Measurements from ENCODE around the gene MED19. TPM values are rescaled to one million over a fixed set of nuclear protein-coding genes. Genes with fewer than 3 reads are reported as not detected.
"Not testable (repeated sequence)": the region's sequence is repeated elsewhere in the genome, so short reads cannot be mapped to it uniquely, and the experiment has no call there.

Gene MED19
- total RNA-seq, 2 donors from 2014 or later: 14.8 to 39.4 TPM

- no peak for DNase-seq (ENCODE audit: low spot score)
- Histone ChIP-seq H3K36me3 (no peaks in the 10 kb centered on the region), H3K27ac (no peak overlapping the region), H3K27me3 (replicated peaks; ENCODE audit: insufficient read depth) (no peaks in the 10 kb centered on the region), H3K4me3 (no peak overlapping the region), H3K4me1 (replicated peaks) (peaks cover 2% of the 10 kb centered on the region), H3K9me3 (no peaks in the 10 kb centered on the region)
- TF ChIP-seq POLR2A (IDR thresholded peaks at IDR 0.05): no peak
- TF ChIP-seq POLR2AphosphoS5 (IDR thresholded peaks at IDR 0.05): no peak
- TF ChIP-seq, protein P1, sequence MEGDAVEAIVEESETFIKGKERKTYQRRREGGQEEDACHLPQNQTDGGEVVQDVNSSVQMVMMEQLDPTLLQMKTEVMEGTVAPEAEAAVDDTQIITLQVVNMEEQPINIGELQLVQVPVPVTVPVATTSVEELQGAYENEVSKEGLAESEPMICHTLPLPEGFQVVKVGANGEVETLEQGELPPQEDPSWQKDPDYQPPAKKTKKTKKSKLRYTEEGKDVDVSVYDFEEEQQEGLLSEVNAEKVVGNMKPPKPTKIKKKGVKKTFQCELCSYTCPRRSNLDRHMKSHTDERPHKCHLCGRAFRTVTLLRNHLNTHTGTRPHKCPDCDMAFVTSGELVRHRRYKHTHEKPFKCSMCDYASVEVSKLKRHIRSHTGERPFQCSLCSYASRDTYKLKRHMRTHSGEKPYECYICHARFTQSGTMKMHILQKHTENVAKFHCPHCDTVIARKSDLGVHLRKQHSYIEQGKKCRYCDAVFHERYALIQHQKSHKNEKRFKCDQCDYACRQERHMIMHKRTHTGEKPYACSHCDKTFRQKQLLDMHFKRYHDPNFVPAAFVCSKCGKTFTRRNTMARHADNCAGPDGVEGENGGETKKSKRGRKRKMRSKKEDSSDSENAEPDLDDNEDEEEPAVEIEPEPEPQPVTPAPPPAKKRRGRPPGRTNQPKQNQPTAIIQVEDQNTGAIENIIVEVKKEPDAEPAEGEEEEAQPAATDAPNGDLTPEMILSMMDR (IDR thresholded peaks at IDR 0.05): no peak
- 92% methylated on average over 5 of the region's 5 CpGs for WGBS
- intact Hi-C loops (cut with DNase I): loop anchor here (5.0 kb wide), 1 partner anchor 43 kb away; the partner anchor contains the start of gene ZDHHC5
Observed at GRCh38 chr11:57709802-57710367, 2.1 kb downstream of the MED19 start.

DNA sequence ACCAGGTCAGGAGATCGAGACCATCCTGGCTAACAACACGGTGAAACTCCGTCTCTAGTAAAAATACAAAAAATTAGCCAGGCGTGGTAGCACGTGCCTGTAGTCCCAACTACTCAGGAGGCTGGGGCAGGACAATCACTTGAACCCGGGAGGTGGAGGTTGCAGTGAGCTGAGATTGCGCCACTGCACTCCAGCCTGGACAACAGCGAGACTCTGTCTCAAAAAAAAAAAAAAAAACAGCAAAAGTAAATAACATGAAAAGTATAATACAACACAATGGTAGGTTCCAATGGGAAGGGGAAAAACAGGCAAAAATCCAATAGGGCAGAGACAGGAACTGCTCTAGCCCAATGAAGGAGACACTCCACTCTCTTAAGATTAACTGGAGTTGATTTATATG, 6.6 kb downstream of the MED19 start:
- H3K27me3 ChIP-seq (replicated peaks; ENCODE audit: insufficient read depth); DNase-seq (ENCODE audit: low spot score); H3K27ac ChIP-seq; H3K4me3 ChIP-seq; H3K9me3 ChIP-seq; H3K36me3 ChIP-seq; H3K4me1 ChIP-seq (replicated peaks); intact Hi-C loops (cut with DNase I): not testable (repeated sequence)
- 91% methylated on average over 8 of the region's 8 CpGs for WGBS

GRCh38 chr11:57704932-57705331, 7.1 kb downstream of the MED19 start:
- TF ChIP-seq, protein P1 (IDR thresholded peaks at IDR 0.05): no peak
- TF ChIP-seq POLR2AphosphoS5 (IDR thresholded peaks at IDR 0.05) (no peak), POLR2A (IDR thresholded peaks at IDR 0.05) (no peak)
- H3K4me1 ChIP-seq (replicated peaks): no peaks in the 10 kb centered on the region
- no peaks in the 10 kb centered on the region for H3K27me3 ChIP-seq (replicated peaks; ENCODE audit: insufficient read depth)
- 90% methylated on average over 6 of the region's 6 CpGs for WGBS
- DNase-seq (ENCODE audit: low spot score): no peak
- peaks cover 2% of the 10 kb centered on the region in 2 donors for H3K36me3 ChIP-seq
- no peak overlapping the region for H3K27ac ChIP-seq
- H3K4me3 ChIP-seq: no peak overlapping the region
- H3K9me3 ChIP-seq: no peaks in the 10 kb centered on the region
- intact Hi-C loops (cut with DNase I): no loop called here

DNA sequence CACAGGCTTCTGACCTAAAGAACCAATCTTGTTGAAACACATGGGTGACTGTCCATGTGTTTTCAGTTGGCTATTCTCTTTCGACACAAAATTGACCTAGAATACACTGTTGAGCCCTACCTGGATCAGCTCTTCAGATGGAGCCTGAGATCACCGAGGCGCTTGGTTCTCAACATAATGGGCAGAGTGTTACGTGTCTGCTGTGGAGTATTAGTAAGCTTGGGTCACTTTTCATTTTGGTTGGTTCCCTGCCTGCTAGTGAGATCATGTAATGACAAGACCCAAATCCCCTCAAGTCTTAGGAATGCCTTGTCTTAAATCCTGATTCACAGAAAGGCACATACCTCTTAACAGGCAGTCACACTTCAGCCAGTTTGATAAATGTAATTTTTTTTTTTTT, 8.7 kb downstream of the MED19 start:
- Histone ChIP-seq H3K27ac (no peak overlapping the region), H3K27me3 (replicated peaks; ENCODE audit: insufficient read depth) (no peaks in the 10 kb centered on the region), H3K36me3 (peaks cover 5 to 18% of the 10 kb centered on the region in 2 donors), H3K4me1 (replicated peaks) (no peaks in the 10 kb centered on the region), H3K9me3 (no peaks in the 10 kb centered on the region), H3K4me3 (no peak overlapping the region)
- TF ChIP-seq POLR2AphosphoS5 (IDR thresholded peaks at IDR 0.05) (no peak), POLR2A (IDR thresholded peaks at IDR 0.05) (no peak)
- intact Hi-C loops (cut with DNase I): no loop called here
- no peak for DNase-seq (ENCODE audit: low spot score)
- 95% methylated on average over 4 of the region's 4 CpGs for WGBS

DNA sequence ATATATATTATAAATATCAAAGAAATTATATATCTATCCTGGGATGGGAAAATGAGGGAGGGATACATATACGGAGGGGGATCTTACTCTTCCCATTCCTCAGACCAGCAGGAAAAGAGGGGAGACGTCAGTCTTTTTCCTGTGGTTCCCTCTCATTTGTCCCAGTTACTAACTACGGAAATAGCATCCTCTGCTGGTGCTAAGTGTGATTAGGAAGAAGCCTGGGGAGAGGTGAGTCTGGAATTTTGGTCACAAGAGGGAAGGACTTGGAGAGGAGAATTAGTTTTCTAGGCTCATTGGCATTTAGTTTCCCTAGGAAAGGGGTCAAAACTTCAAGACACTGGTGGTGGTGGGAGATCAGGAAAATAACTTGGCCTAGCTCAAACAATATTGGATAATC, 11.6 kb downstream of the MED19 start:
- no peak overlapping the region for H3K27ac ChIP-seq
- 67% methylated on average over 3 of the region's 3 CpGs for WGBS

More for the DNA sequence above, 11.6 kb downstream of the MED19 start:
- intact Hi-C loops (cut with DNase I): no loop called here
- H3K27me3 ChIP-seq (replicated peaks; ENCODE audit: insufficient read depth): no peaks in the 10 kb centered on the region
- peaks cover 12 to 35% of the 10 kb centered on the region in 2 donors for H3K36me3 ChIP-seq
- no peaks in the 10 kb centered on the region for H3K9me3 ChIP-seq
- TF ChIP-seq POLR2AphosphoS5 (IDR thresholded peaks at IDR 0.05) (no peak), POLR2A (IDR thresholded peaks at IDR 0.05) (no peak)
- TF ChIP-seq, protein P1 (IDR thresholded peaks at IDR 0.05): no peak
- no peak for DNase-seq (ENCODE audit: low spot score)
- H3K4me3 ChIP-seq: no peak overlapping the region
- H3K4me1 ChIP-seq (replicated peaks): no peaks in the 10 kb centered on the region
